WI38 (cell line): Measurements from ENCODE around the gene HBG2.
"Not testable (repeated sequence)": the region's sequence is repeated elsewhere in the genome, so short reads cannot be mapped to it uniquely, and the experiment has no call there.

Source experiments
- H3K4me3 ChIP-seq: 2 replicates; pipeline ENCODE4 v1.5.1; 2011; ENCODE audit warnings: low read depth, mild to moderate bottlenecking, control low read depth, low read length
- TF ChIP-seq, protein P1 (sequence below): IDR thresholded peaks from 2 replicates; pipeline ENCODE4 v1.5.1; 2012; ENCODE audit warnings: low read depth, mild to moderate bottlenecking, control low read depth, low read length

The HBG2 gene

DNA sequence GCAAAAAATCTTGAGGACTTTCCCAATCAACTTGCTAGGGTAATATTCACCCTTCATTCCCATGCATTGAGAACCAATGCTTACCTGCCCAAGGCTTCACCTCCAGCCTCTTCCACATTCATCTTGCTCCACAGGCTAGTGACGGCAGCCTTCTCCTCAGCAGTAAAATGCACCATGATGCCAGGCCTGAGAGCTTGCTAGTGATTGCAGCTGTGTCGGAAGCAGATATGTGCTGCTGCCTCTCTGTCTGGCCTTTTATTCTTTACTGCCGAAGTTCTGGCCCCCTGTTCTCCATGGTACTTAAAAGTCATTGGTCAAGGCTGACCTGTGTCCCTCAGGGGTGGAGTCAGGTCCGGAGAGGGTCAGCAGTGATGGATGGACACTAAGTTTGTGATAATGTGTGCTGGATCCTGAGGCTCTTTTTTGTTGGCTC is 15.2 kb upstream of the HBG2 start, which contains the start of gene HBE1:
Gene HBE1, minus strand, starts transcription at position 231 of the 433 bp plus-strand sequence. Its CDS starts 55 bp downstream, at position 176.
- TF ChIP-seq, protein P1, sequence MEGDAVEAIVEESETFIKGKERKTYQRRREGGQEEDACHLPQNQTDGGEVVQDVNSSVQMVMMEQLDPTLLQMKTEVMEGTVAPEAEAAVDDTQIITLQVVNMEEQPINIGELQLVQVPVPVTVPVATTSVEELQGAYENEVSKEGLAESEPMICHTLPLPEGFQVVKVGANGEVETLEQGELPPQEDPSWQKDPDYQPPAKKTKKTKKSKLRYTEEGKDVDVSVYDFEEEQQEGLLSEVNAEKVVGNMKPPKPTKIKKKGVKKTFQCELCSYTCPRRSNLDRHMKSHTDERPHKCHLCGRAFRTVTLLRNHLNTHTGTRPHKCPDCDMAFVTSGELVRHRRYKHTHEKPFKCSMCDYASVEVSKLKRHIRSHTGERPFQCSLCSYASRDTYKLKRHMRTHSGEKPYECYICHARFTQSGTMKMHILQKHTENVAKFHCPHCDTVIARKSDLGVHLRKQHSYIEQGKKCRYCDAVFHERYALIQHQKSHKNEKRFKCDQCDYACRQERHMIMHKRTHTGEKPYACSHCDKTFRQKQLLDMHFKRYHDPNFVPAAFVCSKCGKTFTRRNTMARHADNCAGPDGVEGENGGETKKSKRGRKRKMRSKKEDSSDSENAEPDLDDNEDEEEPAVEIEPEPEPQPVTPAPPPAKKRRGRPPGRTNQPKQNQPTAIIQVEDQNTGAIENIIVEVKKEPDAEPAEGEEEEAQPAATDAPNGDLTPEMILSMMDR, result no peak

DNA sequence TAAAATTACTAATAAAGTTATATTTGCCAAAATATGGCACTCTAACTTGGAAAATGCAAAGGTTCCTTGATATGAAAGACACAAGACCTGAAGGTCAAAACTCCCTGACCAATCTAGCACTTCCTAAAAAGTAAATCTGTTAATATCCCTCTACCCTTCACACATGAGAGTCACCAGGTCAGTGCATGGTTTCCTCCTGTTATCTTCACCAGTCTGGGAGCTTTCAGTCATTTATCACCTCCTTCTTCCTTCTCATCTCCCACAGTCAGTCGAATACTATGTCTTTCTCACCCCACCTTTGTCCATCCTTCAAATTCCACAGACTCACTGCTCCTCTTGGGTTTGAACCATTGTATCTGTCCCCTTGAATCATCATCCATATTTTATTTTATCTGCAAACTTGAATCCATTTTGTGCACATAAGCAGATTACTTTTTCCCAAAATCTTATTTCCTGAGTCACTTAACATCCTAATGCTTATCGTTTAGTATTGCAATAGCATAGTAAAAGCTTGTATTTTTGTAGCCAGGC is 12.5 kb upstream of the HBG2 start:
- TF ChIP-seq, protein P1, result no peak
- H3K4me3 ChIP-seq, result no peak overlapping the region

More for the DNA sequence above, 15.2 kb upstream of the HBG2 start, which contains the start of gene HBE1:
- H3K4me3 ChIP-seq, result no peak within 1 kb of the TSS

DNA sequence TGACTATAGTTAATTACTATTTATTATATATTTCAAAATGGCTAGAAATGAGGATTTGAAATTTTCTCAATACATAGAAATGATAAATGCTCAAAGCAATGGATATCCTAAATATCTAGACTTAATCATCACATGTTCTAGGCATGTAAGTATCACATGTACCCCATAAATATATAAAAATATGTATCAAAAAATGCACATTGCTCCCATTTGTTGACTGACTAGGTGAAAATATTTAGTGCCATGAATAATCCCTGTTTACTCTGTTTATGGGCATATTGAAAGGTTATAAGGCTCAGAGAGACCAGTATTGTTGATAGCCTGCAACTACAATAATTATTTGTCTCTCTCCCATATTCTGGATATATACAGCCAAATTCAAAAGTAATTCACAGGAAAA is 12.0 kb upstream of the HBG2 start:
- no peak overlapping the region for H3K4me3 ChIP-seq
- TF ChIP-seq, protein P1, result no peak

DNA sequence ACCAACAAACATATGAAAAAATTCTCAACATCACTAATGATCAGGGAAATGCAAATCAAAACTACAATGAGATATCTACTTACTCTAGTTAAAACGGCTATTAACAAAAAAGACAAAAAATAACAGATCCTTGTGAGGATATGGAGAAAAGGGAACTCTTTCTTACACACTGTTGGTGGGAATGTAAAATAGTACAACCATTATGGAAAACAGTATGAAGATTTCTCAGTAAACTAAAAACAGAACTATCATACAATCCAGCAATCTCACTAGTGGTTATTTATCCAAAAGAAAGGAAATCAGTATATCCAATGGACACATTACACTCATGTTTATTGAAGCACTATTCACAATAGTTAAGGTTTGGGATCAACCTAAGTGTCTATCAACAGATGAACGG is 11.3 kb upstream of the HBG2 start:
- TF ChIP-seq, protein P1, result no peak
- no peak overlapping the region for H3K4me3 ChIP-seq

DNA sequence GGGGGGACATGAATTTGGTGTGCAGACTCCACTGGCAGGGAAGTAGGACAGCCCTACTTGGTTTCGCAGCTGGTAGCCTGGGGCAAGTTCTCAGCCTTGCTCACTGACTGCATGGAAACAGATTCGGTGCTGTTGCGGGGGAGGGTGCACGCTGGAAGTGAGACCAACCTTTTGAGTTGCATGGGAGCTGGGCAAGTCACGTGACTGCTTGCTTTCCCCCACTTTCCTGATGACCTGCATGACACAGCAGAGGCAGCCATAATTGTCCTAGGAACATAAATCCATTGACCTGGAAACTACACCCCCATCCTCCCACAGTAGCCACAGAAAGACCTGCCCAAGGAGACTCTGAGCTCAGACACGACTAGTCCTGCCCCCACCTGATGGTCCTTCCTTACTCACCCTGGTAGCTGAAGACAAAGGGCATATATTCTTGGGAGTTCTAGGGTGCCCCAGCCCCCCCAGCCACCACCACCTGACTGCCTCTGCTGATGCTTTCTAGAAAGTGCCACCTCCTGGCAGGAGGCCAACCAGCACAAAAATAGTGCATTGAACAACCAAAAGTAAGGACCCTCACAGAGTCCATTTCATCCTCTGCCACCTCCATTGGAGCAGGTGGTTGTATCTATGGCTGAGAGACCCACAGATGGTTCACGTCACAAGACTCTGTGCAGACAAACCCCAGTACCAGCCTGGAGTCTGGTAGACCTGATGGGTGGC is 4.1 kb upstream of the HBG2 start:
- no peak overlapping the region for H3K4me3 ChIP-seq
- TF ChIP-seq, protein P1, result no peak

DNA sequence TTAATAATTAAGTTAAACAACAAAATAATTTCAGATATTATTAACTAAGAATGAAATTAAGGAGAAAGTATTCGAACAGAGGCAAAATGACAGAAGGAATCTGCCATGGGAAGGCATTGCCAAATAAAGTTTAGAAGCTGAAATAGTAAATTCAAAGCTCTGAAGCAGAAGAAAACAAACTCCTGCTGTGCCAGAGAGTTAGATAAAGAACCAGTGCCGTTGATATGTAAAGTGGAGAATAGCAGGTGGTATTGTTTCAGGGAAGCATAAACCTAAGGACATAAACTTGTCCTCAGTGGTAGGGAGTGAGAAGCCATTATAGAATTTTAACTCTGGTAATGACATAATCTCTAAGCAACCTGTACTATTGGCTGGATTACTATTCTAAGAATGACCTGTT is 2.7 kb upstream of the HBG2 start:
- TF ChIP-seq, protein P1, result no peak
- no peak overlapping the region for H3K4me3 ChIP-seq

DNA sequence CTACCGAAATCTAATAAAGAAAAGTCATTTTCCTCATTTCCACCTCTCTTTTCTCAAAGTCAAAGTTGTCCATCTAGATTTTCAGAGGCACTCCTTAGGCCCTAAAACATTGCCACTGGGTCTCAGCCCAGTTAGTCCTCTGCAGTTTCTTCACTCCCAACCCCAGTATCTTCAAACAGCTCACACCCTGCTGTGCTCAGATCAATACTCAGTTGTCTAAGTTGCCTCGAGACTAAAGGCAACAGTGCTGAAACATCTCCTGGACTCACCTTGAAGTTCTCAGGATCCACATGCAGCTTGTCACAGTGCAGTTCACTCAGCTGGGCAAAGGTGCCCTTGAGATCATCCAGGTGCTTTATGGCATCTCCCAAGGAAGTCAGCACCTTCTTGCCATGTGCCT is 558 bp downstream of the HBG2 start:
- not testable (repeated sequence) for H3K4me3 ChIP-seq

DNA sequence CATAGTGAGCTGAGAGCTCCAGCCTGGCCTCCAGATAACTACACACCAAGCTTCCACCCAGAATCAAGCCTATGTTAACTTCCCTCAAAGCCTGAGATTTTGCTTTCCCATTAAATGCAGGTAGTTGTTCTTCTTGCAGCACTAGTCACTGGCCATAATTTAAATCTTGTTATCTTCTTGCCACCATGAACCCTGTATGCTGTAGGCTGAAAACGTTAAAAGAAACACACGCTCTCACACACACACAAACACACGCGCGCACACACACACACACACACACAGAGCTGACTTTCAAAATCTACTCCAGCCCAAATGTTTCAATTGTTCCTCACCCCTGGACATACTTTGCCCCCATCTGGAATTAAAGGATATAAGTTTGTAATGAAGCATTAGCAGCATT is 1.1 kb downstream of the HBG2 start:
- H3K4me3 ChIP-seq, result not testable (repeated sequence)
